ENCODE measurements around the gene ZC3H15.

- no peak for TF ChIP-seq GATA3 (IDR thresholded peaks at IDR 0.05; ENCODE audit: low read depth, low read length)
- TF ChIP-seq GATA2 (IDR thresholded peaks at IDR 0.05; ENCODE audit: low read depth, low read length), result no peak
Measured at GRCh38 chr2:186486651-186487647, 889 bp downstream of the ZC3H15 start.
